ENCODE results near the gene NECTIN1.

Gene NECTIN1

GRCh38 chr11:119728651-119729580, at the start of gene NECTIN1:
NECTIN1 (minus strand) TSS chr11:119729200; CDS start chr11:119728553, 647 bp downstream.
- DNase-seq, result peak; percentile 97

DNA sequence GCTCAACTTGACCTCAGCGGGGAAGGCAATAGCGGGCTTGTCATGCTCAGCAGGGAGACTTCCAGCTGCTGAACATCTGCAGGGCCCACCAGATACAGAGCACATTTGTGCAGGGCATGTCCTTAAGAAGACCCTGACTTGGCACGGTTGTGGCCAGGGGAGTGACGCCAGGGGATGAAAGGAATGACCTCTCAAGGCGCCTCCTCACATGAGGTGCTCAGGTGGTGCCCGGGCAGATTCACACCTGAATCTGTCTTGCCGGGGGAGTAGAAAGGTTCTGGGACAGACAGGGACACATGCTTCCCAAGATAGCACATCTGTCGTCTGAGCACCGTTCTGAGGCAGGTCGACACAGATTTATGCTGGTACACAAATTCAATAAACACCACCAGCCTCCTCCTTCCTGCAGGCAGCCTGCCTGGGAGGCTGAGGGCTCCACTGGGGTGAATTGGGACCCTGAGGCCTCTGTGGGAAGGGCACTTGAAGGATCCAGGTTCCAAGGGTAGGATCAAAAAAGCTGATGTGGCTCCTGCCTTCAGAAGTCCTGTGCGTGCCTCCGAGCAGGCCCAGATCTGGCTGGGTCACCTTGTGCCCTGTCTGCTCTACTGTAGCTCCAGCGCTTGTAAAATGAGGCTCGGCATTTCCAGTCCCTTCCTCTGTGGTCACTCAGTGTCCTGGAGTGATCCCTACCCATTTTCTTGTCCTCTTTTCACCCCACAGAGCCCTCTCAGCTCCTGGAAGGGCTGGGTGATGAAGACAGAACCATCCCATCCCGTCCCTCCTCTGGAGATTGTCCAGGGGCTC, 49.6 kb upstream of the NECTIN1 start:
- no peak for DNase-seq

DNA sequence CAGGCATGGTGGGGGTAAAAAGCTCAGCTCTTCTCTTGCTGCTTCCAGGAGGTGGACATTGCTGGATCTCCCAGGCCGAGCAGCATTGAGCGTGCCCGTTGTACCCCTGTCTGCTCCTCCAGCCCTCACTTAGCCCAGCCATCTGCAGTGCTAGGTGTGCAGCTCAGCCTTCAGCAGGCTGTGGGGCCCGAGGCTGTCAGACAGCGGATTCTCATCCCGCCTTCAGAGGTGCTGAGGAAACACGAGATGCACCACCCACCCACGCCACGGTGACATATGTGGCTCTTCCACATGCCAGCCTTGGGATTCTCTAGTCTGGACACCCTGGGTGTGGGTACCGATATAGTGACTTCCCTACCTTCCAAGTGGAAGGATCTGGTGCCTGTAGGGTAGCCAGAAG, 48.9 kb upstream of the NECTIN1 start:
- no peak for DNase-seq

- DNase-seq, result peak; percentile 15
Observed at GRCh38 chr11:119776651-119777050, 47.7 kb upstream of the NECTIN1 start.

DNA sequence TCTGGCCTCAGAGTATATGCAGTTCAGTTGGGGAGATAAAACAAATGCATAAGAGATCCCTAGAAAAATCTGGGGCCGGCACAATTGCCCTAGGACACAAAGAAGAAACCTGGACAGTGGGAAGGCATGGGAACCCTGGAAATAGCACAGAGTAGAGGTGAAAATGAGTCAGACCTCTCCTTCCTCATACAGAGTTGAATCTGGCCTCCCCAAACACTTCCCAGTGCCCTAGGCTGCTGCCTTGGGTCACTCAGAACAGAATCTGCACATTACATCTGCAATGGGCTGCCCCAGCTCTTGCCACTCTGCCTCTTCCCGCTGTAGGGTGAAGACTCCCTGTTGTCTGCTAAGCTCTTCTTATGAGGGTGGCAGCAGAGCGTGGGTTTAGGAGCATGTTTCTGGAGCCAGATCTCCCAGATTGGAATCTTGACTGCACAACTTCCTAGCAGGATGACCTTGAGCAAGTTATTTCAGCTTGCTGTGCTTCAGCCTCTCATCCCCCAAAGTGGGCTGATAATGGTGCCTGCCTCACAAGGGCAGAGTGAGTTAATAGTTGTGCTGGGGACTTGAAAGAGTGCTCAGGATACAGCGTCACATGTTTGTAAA, 47.1 kb upstream of the NECTIN1 start:
- no peak for DNase-seq

- DNase-seq, result no peak
Observed at GRCh38 chr11:119774172-119774763, 45.3 kb upstream of the NECTIN1 start.

DNA sequence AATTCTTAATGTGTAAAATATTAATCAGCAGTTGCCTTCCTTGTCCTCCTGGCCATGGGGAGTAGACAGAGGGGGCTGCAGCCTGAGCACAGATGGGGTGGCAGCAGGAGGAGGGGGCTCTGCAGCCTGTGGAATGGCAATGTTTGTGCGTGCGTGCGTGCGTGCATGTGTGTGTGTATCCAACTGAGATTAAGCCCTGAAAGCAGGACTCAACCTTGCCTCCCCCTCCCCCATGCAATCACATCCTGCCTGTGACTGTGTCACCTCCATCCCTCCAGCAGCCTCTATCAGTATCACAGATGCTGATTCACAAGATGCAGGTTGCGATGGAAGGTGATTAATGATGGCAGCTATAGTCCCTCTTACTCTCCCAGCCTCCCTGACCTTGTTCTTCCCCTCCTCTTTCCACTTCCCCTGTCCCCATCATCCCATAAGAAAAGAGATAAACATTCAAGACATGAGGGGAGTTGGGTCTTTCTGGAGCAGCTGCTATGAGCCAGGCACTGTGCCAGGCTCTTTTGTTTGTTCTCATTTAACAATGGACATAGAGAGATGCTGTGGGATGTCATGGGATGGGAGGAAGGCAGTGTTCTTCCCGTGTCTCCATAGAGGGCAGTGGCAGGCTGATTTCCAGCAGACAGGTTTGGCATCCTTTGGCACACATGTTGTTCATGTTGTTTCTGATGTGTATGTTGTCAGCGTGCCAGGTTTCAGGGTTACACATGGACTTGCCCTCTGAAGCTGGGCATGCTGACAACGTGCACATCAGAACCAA, 43.8 kb upstream of the NECTIN1 start:
- peak; percentile 89 for DNase-seq

- no peak for DNase-seq
Observed at GRCh38 chr11:119772076-119772475, 43.1 kb upstream of the NECTIN1 start.

DNA sequence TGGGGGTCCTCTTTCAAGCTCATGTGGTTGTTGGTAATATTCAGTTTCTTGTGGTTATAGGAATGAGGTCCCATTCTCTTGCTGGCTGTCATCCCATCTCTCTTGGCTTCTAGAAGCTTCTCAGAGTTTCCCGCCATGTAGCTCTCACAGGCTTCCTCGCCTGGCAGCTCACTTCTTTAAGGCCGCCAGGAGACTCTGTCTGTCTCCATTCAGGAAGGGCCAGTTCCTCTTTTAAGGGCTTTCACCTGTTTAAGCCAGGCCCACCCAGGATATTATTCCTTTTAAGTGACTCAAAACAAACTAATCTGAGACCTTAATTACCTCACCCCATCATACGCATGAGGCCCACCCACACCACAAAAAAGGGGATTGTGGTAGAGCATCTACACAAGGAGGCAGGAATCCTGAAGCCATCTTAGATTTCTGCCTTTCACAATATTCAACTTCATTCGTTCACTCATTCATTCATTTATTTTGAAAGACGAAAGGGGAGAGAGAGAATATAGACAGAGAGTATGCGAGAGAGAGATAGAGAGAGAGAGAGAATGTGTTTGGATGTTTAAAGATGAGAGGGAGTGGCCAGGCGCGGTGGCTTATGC, 42.3 kb upstream of the NECTIN1 start:
- no peak for DNase-seq

DNA sequence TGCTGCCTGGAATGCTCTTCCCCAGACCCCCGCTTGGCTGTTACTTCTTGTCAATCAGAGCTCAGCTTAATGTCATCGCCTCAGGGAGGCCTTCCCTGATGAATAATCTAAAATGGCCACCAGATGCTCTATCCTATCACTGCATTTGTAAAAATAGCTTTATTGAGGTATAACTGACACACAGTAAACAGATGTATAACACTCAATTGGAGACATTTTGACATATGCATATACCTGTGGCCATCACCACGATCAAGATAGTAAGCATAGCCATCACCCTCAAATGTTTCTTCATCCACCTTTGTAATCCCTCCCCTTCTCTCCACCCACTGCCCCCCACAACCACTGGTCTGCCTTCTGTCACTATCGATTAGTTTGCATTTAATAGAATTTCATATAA, 36.6 kb upstream of the NECTIN1 start:
- no peak for DNase-seq

DNA sequence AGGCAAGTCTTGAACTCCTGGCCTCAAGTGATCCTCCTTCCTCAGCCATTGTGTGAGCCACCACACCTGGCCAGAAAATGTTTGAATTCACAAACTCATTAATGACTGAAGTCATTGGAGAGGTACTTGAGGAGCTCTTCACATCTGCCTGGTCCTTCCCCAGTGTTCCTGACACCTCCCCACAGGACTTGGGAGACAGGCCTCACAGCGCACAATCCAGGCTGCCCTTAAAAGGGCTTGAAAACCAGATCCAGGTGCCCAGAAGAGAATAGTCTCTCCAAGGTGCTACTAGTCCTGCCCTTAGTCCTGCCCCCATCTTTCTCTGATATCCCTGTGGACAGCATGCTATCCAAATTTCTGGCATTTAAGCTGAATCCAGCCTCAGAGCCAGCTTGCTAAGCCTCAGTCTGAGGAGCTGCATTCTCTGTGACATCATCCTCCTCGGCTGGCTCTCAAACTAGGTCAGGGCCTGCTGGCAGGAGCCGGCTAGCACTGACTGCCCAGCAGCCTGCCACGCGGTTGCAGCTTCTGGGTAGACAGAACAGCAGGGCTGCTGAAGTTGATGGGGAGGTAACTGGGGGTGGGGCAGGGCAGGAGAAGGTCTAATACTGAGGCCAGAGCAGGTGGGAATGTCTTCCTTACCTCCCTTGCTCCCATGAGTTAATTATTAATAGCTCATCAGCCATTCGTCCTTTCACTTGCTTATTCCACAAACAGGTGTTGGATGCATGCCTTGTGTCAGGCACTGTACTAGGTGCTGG, 35.3 kb upstream of the NECTIN1 start:
- peak; percentile 41 for DNase-seq

- DNase-seq, result no peak
Observed at GRCh38 chr11:119763071-119763728, 34.2 kb upstream of the NECTIN1 start.

GRCh38 chr11:119759747-119760412, 30.9 kb upstream of the NECTIN1 start:
- no peak for DNase-seq

DNA sequence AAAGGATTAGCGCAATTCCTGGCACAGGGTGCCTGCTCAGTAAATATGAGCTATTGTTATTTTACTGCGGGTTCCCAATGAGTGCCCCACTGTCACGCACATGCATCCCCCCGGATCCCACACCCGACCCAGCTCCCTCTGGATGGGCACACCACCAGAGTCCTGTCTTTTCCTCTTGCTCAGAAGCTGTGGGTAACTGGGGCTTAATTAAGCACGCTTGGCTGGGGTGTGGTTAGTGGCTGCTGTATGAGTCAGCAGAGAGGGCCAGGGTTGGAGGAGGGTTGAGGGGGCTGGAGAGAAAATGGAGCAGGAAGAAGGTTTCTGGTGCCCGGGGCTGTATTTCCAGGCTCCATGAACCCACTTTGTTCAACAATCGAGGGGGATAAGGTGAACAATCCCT, 30.3 kb upstream of the NECTIN1 start:
- DNase-seq, result peak; percentile 77

DNA sequence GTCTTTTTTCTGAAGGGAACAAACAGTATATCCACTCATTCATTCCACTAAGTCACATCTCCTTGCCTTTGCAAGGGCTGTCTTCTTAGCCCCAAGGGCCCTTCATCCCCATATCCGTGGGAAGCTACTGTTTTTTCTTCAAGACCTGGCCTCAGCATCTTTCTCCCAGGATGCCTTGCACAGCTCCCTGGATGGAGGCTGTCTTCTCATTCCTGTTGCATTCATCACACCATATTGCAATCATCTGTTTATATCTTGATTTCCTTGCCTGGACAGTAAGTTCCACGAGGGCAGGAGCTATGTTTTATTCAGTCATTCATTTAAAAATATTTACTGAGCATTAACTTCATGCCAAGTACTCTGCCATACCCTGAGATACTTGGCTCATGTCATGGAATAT, 29.3 kb upstream of the NECTIN1 start:
- no peak for DNase-seq

DNA sequence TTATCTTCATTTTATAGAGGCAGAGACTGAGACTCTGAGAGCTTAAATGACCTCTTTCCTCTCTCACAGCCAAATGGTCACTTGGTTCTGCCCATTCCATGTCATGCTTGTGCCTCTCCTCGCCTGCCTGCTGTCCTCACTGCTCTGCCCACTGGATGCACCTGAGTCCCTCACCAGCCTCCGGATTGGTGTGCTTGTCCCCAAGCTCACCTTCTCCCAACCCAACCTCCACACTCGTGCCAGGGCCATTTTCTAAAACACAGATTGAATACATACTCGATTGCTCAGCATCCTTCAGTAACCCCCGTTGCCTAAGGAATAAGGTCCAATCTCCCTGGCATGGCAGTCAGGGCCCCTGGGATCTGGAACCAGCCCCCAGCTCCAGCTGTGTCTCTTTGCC, 28.4 kb upstream of the NECTIN1 start:
- no peak for DNase-seq

DNA sequence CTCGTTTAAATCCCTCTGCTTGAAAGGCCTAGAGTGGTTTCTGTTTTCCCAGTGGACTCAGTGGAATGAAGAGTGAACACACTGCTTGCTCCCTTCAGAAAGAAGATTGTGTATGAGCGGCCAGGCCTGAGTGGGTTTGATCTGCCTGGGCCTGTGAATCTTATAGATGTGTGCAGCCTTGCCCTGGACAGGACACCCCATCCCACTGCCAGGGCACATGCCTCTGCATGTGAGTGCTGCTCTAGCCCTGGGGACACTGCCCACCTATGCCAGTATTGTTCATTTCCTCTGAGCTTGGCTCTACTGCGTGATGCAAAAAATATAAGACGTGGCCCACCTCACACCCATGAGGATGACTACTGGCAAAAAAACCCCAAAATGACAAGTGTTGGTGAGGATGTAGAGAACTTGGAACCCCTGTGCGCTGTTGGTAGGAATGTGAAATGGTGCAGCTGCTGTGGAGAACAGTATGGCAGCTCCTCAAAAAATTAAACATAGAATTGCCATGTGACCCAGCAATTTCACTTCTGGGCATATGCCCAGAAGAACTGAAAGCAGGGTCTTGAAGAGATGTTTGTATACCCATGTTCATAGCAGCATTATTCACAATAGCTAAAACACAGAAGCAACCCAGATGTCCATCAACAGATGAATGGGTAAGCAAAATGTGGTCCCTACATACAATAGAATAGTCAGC, 27.3 kb upstream of the NECTIN1 start:
- DNase-seq, result no peak

GRCh38 chr11:119755356-119756071, 26.5 kb upstream of the NECTIN1 start:
- DNase-seq, result peak; percentile 42
